Endothelial cell (in vitro differentiated cells): ENCODE results near the gene SELENOO. TPM values are rescaled to one million over a fixed set of nuclear protein-coding genes. Genes with fewer than 3 reads are reported as not detected.

Experiments
- DNase-seq: peaks from one replicate; pipeline ENCODE4 v3.0.0; 2021; ENCODE audit warnings: low spot score
- H3K27ac Mint-ChIP-seq: one replicate; pipeline ENCODE4 v1.8.0; 2021; ENCODE audit warnings: mixed read lengths, inconsistent platforms; ENCODE audit not compliant: unreplicated experiment
- H3K27me3 Mint-ChIP-seq: one replicate; pipeline ENCODE4 v1.8.0; 2021; ENCODE audit warnings: mild to moderate bottlenecking, moderate library complexity, mixed read lengths, inconsistent platforms; ENCODE audit not compliant: unreplicated experiment
- H3K36me3 Mint-ChIP-seq: one replicate; pipeline ENCODE4 v1.8.0; 2021; ENCODE audit warnings: mild to moderate bottlenecking, low read depth, mixed read lengths, inconsistent platforms; ENCODE audit not compliant: unreplicated experiment
- H3K4me1 Mint-ChIP-seq: one replicate; pipeline ENCODE4 v1.8.0; 2021; ENCODE audit warnings: mild to moderate bottlenecking, mixed read lengths, inconsistent platforms; ENCODE audit not compliant: unreplicated experiment
- H3K4me3 Mint-ChIP-seq: one replicate; pipeline ENCODE4 v1.8.0; 2021; ENCODE audit warnings: mild to moderate bottlenecking, mixed read lengths, inconsistent platforms; ENCODE audit not compliant: unreplicated experiment
- H3K9me3 Mint-ChIP-seq: one replicate; pipeline ENCODE4 v1.8.0; 2021; ENCODE audit warnings: mixed read lengths, inconsistent platforms; ENCODE audit not compliant: unreplicated experiment
- CTCF ChIP-seq: fragments of 200-600 bp; sonication (generic); IDR thresholded peaks from one replicate; pipeline ENCODE4 v1.5.0; 2021; ENCODE audit warnings: antibody characterized with exemption; ENCODE audit not compliant: unreplicated experiment
- total RNA-seq: library from RNA; stranded (reverse); fragmentation: NEBNext Ultra II Directional; extraction: Animal tissue kit (Norgen Biotek cat#: 25700); gene quantifications from one replicate; pipeline ENCODE4 v1.2.1, GENCODE V29; 2021; ENCODE audit not compliant: unreplicated experiment

The SELENOO gene
- total RNA-seq, 1 donor from 2014 or later = 18.7 TPM

- no peak overlapping the region for H3K27ac Mint-ChIP-seq
- H3K27me3 Mint-ChIP-seq = peaks cover 10% of the 10 kb centered on the region
- no peak for DNase-seq
- no peaks in the 10 kb centered on the region for H3K4me1 Mint-ChIP-seq
- no peak for TF ChIP-seq CTCF
- H3K9me3 Mint-ChIP-seq = no peaks in the 10 kb centered on the region
- H3K36me3 Mint-ChIP-seq = peaks cover 26% of the 10 kb centered on the region
- H3K4me3 Mint-ChIP-seq = no peak overlapping the region
Observed at GRCh38 chr22:50218153-50218995, 17.6 kb downstream of the SELENOO start.

GRCh38 chr22:50218996-50219727 lies 18.4 kb downstream of the SELENOO start:
- no peak for TF ChIP-seq CTCF
- Mint-ChIP-seq H3K27me3 (peaks cover 12% of the 10 kb centered on the region), H3K4me1 (no peaks in the 10 kb centered on the region), H3K4me3 (no peak overlapping the region), H3K27ac (no peak overlapping the region), H3K9me3 (no peaks in the 10 kb centered on the region), H3K36me3 (peaks cover 26% of the 10 kb centered on the region)
- no peak for DNase-seq

GRCh38 chr22:50219800-50220602 lies 19.2 kb downstream of the SELENOO start:
- H3K9me3 Mint-ChIP-seq = no peaks in the 10 kb centered on the region
- no peak for TF ChIP-seq CTCF
- peaks cover 12% of the 10 kb centered on the region for H3K27me3 Mint-ChIP-seq
- H3K36me3 Mint-ChIP-seq = peaks cover 23% of the 10 kb centered on the region
- no peak overlapping the region for H3K27ac Mint-ChIP-seq
- no peak overlapping the region for H3K4me3 Mint-ChIP-seq
- no peaks in the 10 kb centered on the region for H3K4me1 Mint-ChIP-seq
- no peak for DNase-seq

- no peak for DNase-seq
- no peak for TF ChIP-seq CTCF
- Mint-ChIP-seq H3K36me3 (peaks cover 22% of the 10 kb centered on the region), H3K27me3 (peaks cover 12% of the 10 kb centered on the region), H3K4me1 (no peaks in the 10 kb centered on the region), H3K27ac (no peak overlapping the region), H3K4me3 (no peak overlapping the region), H3K9me3 (no peaks in the 10 kb centered on the region)
Observed at GRCh38 chr22:50220603-50221409, 20.0 kb downstream of the SELENOO start.
